ENCODE results near the gene HOXA6. TPM values are rescaled to one million over a fixed set of nuclear protein-coding genes. Genes with fewer than 3 reads are reported as not detected.

HOXA6 gene
- total RNA-seq, 1 donor from 2014 or later = not detected

DNA sequence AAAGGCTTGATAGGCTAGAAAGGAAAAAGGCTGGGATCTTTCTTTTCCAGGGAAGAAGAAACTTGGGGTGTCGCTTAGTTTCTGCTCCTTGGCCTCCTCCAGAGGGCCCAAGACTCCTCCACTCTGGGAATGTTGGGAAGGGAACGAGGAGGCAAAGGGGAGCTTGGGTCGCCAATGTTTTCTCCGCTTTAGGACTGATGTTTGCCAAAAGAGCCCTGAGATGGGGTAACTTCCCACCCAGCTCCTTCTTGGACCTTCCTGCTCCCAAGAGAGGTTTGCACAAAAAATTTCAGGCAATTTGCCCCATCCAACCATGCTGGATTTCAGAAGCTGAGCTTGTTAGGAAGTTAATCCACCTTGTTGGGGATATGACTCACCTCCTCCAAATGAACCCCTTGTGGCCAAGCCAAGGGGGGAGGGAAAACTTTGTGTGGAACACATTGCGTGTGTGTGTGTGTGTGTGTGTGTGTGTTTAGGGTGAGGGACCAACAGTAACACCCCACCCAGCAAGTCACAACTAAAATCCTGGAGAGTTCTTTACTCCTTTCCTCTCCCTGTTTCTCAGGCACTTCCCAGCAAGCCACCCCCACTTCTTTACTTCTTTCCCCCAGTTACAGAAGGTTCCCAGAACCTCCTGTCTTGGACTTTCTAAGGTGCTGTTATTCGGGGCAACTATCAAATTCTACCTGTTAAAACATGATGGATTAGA lies 36.4 kb downstream of the HOXA6 start:
- Mint-ChIP-seq H3K27me3 (ENCODE audit: unreplicated experiment) (peaks cover 45% of the 10 kb centered on the region), H3K27ac (ENCODE audit: unreplicated experiment) (no peak overlapping the region), H3K4me3 (ENCODE audit: unreplicated experiment) (peak overlapping the region; percentile 42)

DNA sequence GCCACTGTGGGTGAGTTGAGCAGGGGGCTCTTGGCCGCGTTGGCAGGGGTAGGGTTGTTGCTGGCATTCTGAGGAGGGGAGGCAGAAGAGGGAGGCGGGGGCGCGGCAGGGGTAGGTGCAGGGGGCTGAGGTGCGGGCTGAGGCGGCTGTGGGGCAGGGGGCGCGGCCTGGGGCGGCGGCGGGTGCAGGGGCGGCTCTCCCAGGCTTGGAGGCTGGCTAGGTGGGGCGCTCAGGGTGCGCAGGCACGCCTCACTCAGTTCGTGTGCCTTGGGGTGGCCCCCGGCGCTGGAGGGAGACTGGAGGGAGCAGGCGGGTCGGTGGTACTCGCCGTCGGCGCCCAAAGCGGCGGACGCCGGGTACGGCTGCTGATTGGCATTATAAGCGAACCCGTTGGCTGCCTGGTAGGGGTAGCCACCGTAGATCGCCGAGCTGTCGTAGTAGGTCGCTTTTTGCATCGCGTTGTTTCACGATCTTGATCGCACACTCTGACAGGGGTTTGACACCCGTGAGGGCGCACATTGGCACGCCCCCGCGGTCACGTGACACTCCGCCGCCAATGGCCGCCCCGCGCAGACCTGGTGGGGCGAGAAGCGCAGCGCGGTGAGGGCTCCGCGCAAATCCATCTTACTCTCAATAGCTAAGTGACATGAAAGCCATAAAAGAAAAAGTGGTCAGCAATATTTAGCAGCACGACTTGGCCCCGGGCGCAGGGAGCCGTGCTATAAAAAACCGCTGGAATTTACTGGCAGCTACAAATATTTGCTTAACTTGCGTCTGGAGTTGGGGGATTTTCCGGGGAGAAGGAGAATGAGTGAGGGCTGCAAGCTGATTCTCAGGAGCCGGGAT lies 37.2 kb downstream of the HOXA6 start:
- Mint-ChIP-seq H3K36me3 (ENCODE audit: unreplicated experiment) (no peaks in the 10 kb centered on the region), H3K4me1 (ENCODE audit: low read depth, unreplicated experiment) (peaks cover 9% of the 10 kb centered on the region), H3K27me3 (ENCODE audit: unreplicated experiment) (peaks cover 49% of the 10 kb centered on the region), H3K9me3 (ENCODE audit: unreplicated experiment) (peaks cover 22% of the 10 kb centered on the region), H3K4me3 (ENCODE audit: unreplicated experiment) (peak overlapping the region; percentile 42), H3K27ac (ENCODE audit: unreplicated experiment) (no peak overlapping the region)
- TF ChIP-seq, protein P1, sequence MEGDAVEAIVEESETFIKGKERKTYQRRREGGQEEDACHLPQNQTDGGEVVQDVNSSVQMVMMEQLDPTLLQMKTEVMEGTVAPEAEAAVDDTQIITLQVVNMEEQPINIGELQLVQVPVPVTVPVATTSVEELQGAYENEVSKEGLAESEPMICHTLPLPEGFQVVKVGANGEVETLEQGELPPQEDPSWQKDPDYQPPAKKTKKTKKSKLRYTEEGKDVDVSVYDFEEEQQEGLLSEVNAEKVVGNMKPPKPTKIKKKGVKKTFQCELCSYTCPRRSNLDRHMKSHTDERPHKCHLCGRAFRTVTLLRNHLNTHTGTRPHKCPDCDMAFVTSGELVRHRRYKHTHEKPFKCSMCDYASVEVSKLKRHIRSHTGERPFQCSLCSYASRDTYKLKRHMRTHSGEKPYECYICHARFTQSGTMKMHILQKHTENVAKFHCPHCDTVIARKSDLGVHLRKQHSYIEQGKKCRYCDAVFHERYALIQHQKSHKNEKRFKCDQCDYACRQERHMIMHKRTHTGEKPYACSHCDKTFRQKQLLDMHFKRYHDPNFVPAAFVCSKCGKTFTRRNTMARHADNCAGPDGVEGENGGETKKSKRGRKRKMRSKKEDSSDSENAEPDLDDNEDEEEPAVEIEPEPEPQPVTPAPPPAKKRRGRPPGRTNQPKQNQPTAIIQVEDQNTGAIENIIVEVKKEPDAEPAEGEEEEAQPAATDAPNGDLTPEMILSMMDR (IDR thresholded peaks at IDR 0.05; ENCODE audit: partially characterized antibody, unreplicated experiment) = no peak
- DNase-seq = peak; percentile 59

More for the DNA sequence above, 36.4 kb downstream of the HOXA6 start:
- Mint-ChIP-seq H3K4me1 (ENCODE audit: low read depth, unreplicated experiment) (peaks cover 7% of the 10 kb centered on the region), H3K36me3 (ENCODE audit: unreplicated experiment) (no peaks in the 10 kb centered on the region), H3K9me3 (ENCODE audit: unreplicated experiment) (peaks cover 18% of the 10 kb centered on the region)
- no peak for DNase-seq
- TF ChIP-seq, protein P1 (IDR thresholded peaks at IDR 0.05; ENCODE audit: partially characterized antibody, unreplicated experiment) = no peak

DNA sequence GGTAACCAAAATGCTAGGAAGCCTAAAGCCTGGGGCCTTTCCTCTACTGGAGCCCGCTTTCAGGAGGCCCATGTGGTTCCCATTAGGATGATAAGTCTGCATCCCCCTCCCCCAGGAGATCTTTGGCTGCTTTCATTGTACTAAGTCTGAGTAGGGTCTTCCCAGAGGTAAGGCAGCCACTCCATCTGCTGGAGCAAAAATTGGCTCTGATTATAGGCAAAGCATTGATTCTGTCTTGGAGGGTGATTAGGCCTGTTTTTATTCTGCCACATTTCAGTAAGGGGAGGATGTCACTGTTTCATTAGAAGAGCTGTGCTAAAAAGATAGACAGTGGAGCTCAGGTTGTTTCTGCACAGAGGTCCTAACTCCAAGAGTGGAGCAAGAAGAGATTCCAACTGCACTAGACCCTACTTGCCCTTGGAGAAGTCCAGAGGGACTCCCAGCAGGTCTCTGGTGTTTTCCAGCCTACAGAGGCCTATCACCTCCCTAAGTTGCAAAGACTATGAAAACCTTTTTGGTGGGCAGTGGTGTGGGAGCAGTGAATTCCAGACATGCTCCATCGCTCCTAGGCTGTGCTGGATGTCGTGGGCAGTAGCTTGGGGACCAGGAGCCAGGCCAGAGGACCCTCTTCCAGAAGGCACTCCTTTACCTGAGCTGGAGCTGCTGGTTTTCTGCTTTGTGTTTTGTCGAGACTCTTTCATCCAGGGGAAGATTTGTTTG lies 37.9 kb downstream of the HOXA6 start:
- H3K27me3 Mint-ChIP-seq (ENCODE audit: unreplicated experiment) = peaks cover 54% of the 10 kb centered on the region
- peaks cover 9% of the 10 kb centered on the region for H3K4me1 Mint-ChIP-seq (ENCODE audit: low read depth, unreplicated experiment)
- H3K36me3 Mint-ChIP-seq (ENCODE audit: unreplicated experiment) = no peaks in the 10 kb centered on the region
- H3K9me3 Mint-ChIP-seq (ENCODE audit: unreplicated experiment) = peaks cover 22% of the 10 kb centered on the region
- DNase-seq = no peak
- TF ChIP-seq, protein P1 (IDR thresholded peaks at IDR 0.05; ENCODE audit: partially characterized antibody, unreplicated experiment) = no peak
- no peak overlapping the region for H3K4me3 Mint-ChIP-seq (ENCODE audit: unreplicated experiment)
- no peak overlapping the region for H3K27ac Mint-ChIP-seq (ENCODE audit: unreplicated experiment)

DNA sequence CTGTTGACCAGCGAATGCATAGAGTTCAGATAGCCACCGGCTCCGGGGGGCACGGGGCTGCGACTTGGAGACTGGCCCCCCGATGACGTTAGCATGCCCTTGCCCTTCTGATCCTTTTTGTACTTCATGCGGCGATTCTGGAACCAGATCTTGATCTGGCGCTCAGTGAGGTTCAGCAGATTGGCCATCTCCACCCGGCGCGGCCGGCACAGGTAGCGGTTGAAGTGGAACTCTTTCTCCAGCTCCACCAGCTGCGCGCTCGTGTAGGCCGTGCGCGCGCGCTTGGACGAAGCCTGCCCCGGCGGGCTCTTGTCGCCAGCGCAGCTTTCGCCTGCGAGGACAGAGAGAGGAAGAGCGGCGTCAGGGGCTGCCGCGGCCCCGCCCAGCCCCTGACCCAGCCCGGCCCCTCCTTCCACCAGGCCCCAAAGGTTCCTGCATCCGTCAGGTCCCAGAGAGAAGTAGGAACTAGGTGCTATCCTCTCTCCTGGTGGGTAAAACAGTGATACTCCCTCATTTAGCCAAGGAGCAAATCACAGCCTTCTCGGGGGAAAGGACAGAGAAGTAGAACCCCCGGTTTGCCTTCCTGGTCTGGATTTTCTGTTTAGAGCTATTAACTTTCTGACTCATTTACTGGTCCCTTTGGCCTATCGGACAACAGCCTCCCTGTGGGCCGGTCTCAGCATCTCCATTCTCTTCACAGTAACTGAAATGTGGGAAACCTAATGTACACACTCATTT lies 39.0 kb downstream of the HOXA6 start:
- TF ChIP-seq, protein P1 (IDR thresholded peaks at IDR 0.05; ENCODE audit: partially characterized antibody, unreplicated experiment) = no peak
- H3K4me3 Mint-ChIP-seq (ENCODE audit: unreplicated experiment) = peak overlapping the region; percentile 77
- H3K9me3 Mint-ChIP-seq (ENCODE audit: unreplicated experiment) = peaks cover 24% of the 10 kb centered on the region
- peak; percentile 50 for DNase-seq
- H3K27me3 Mint-ChIP-seq (ENCODE audit: unreplicated experiment) = peaks cover 57% of the 10 kb centered on the region
- no peak overlapping the region for H3K27ac Mint-ChIP-seq (ENCODE audit: unreplicated experiment)
- no peaks in the 10 kb centered on the region for H3K36me3 Mint-ChIP-seq (ENCODE audit: unreplicated experiment)
- peaks cover 9% of the 10 kb centered on the region for H3K4me1 Mint-ChIP-seq (ENCODE audit: low read depth, unreplicated experiment)
